NCI-H69 (cell line): ENCODE results near the gene P2RY12.
A peak's percentile ranks its signal among the peaks of the same experiment; 100 is the strongest.

Experiments
- DNase-seq: peaks from one replicate; lab custom pipeline; 2025; lab: John Stamatoyannopoulos, UW

Gene P2RY12

GRCh38 chr3:151384741-151385174 is at the start of gene P2RY12:
P2RY12 (minus strand) TSS chr3:151384753; CDS start chr3:151338845, 45,908 bp downstream.
- DNase-seq = no peak

- no peak for DNase-seq
Observed at GRCh38 chr3:151432616-151433372, 48.2 kb upstream of the P2RY12 start.

GRCh38 chr3:151431940-151432339 is 47.4 kb upstream of the P2RY12 start:
- DNase-seq = no peak

GRCh38 chr3:151430821-151431484 is 46.4 kb upstream of the P2RY12 start:
- no peak for DNase-seq

- no peak for DNase-seq
Observed at GRCh38 chr3:151428386-151428785, 43.8 kb upstream of the P2RY12 start.

GRCh38 chr3:151426341-151426657 is 41.7 kb upstream of the P2RY12 start:
- no peak for DNase-seq

- DNase-seq = peak; percentile 15
Observed at GRCh38 chr3:151425627-151426340, 41.2 kb upstream of the P2RY12 start.

GRCh38 chr3:151423091-151423490 is 38.5 kb upstream of the P2RY12 start:
- no peak for DNase-seq

- DNase-seq = peak; percentile 2
Observed at GRCh38 chr3:151421938-151422337, 37.4 kb upstream of the P2RY12 start.

GRCh38 chr3:151419806-151420205 is 35.3 kb upstream of the P2RY12 start:
- no peak for DNase-seq

- no peak for DNase-seq
Observed at GRCh38 chr3:151415289-151415688, 30.7 kb upstream of the P2RY12 start.

GRCh38 chr3:151412989-151413388 is 28.4 kb upstream of the P2RY12 start:
- no peak for DNase-seq

GRCh38 chr3:151410891-151411559 is 26.5 kb upstream of the P2RY12 start:
- no peak for DNase-seq

- no peak for DNase-seq
Observed at GRCh38 chr3:151407928-151408327, 23.4 kb upstream of the P2RY12 start.

GRCh38 chr3:151404316-151404715 is 19.8 kb upstream of the P2RY12 start:
- no peak for DNase-seq

GRCh38 chr3:151403246-151403645 is 18.7 kb upstream of the P2RY12 start:
- DNase-seq = no peak

- peak; percentile 76 for DNase-seq
Observed at GRCh38 chr3:151402349-151402748, 17.8 kb upstream of the P2RY12 start.

- DNase-seq = peak; percentile 14
Observed at GRCh38 chr3:151400341-151400740, 15.8 kb upstream of the P2RY12 start.

GRCh38 chr3:151398895-151399294 is 14.3 kb upstream of the P2RY12 start:
- no peak for DNase-seq

GRCh38 chr3:151395806-151396205 is 11.3 kb upstream of the P2RY12 start:
- DNase-seq = no peak

- DNase-seq = no peak
Observed at GRCh38 chr3:151394611-151395010, 10.1 kb upstream of the P2RY12 start.

GRCh38 chr3:151393941-151394340 is 9.4 kb upstream of the P2RY12 start:
- DNase-seq = no peak
